Natural killer cell treated with Interleukin-12 subunit alpha and Interleukin-12 subunit beta and Interleukin-15 and Interleukin-18, amount 100 ng/mL, for 72 hours (primary cell): ENCODE results near the gene DPM3. TPM values are rescaled to one million over a fixed set of nuclear protein-coding genes. Genes with fewer than 3 reads are reported as not detected.

ENCODE experiments used
- ATAC-seq, 2 donors: fragments of 150-1000 bp; cut with Tn5 transposase in 1 of 2; sonication (Bioruptor Pico), chemical (Tn5 transposase) in 1 of 2; 2 replicates each; pipeline ENCODE4 v1.10.0; 2021
- DNase-seq: peaks from one replicate; pipeline ENCODE4 v3.0.0; 2022; ENCODE audit warnings: low spot score
- H3K27ac Mint-ChIP-seq, 2 donors: 1 replicate in 1 of 2; 2 replicates in 1 of 2; pipeline ENCODE4 v1.8.0; 2022; ENCODE audit warnings: mixed read lengths in 2 of 2, mild to moderate bottlenecking in 1 of 2, moderate library complexity in 1 of 2
- H3K27me3 Mint-ChIP-seq, 2 donors: 1 replicate in 1 of 2; 2 replicates in 1 of 2; pipeline ENCODE4 v1.8.0; 2022; ENCODE audit warnings: mixed read lengths in 2 of 2
- H3K36me3 Mint-ChIP-seq: one replicate; pipeline ENCODE4 v1.8.0; 2022; ENCODE audit warnings: mixed read lengths
- H3K4me1 Mint-ChIP-seq, 2 donors: 1 replicate in 1 of 2; 2 replicates in 1 of 2; pipeline ENCODE4 v1.8.0; 2022; ENCODE audit warnings: low read depth in 2 of 2, mixed read lengths in 2 of 2, mild to moderate bottlenecking in 1 of 2
- H3K4me3 Mint-ChIP-seq: one replicate; pipeline ENCODE4 v1.8.0; 2022; ENCODE audit warnings: mixed read lengths
- H3K9me3 Mint-ChIP-seq: 2 replicates; pipeline ENCODE4 v1.8.0; 2022; ENCODE audit warnings: mixed read lengths
- total RNA-seq, 2 donors: library from RNA; stranded (reverse); gene quantifications; one replicate each; pipeline ENCODE4 v1.2.3, GENCODE V29; 2022

The DPM3 gene
- total RNA-seq, 2 donors from 2014 or later = 26.0 to 31.1 TPM

DNA sequence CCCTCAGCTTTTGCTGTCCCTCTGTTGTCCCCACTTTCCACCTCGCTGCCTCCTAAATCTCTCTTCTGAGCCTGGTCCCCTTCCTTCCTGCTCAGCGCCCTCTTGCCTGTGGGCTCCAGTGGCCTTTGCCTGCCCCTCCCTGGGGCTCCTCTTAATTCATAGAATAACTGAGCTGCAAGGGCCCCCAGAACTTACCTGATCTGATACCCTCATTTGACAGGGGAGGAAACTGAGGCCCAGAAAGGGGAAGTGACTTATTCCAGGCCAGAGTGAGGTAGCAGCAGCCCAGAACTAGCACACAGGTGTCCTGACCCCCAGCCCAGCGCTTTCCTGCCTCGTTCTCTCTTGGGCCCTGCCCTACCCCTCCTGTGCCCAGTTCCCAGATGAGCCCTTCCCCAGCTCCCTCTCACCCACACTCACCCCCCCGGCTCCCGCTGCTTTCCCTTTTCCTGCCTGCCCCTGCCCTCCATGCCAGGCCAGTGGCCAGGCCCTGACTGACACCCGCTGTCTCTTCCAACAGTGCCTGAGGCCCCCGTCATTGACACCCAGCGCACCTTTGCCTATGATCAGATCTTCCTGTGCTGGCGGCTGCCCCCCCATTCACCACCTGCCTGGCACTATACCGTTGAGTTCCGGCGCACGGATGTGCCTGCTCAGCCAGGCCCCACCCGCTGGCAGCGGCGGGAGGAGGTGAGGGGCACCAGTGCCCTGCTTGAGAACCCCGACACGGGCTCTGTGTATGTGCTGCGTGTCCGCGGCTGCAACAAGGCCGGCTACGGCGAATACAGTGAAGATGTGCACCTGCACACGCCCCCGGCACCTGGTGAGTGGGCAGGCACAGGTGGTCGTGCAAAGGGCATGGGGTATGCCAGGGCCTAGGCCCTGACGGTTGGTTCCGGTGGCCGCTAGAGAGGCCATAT, 39.0 kb upstream of the DPM3 start:
- no peaks in the 10 kb centered on the region for H3K36me3 Mint-ChIP-seq
- no peaks in the 10 kb centered on the region for H3K27me3 Mint-ChIP-seq
- no peaks in the 10 kb centered on the region for H3K9me3 Mint-ChIP-seq
- H3K4me3 Mint-ChIP-seq = no peak overlapping the region
- ATAC-seq (no peak), DNase-seq (peak; percentile 34)
- H3K4me1 Mint-ChIP-seq = peaks cover 12 to 14% of the 10 kb centered on the region in 2 donors
- H3K27ac Mint-ChIP-seq = peak overlapping the region in 1 of 2 donors; percentile 7

DNA sequence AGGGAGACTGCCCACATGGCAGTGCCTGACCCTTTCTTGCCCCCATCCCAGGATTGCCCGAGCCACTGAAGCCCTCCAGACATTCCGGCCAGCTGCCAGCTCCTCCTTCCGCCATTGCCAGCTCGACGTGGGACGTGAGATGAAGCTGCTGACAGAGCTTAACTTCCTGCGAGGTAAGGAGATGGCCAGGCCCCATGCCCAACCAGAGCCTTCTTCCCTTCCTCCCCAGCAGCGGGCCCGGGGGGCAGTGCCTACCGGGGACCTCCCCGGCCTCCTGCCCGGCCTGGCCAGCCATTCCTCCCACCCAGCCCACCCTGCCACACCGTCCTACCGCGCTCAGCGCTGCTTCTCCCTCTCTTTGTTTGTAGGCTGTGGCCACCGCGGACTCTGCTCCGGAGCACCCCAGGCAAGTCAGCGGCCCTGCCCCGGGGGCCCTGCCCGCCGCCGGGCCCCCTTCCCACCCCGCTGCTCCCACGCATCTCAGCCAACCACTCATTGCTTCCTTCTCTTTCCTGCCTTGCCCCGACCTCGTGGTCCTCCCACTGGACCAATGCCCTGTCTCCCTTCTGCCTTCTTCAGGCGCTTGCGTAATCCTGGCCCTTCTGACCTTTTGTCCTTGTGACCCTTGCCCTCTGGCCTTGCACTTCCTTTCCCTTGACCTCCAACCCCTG, 38.2 kb upstream of the DPM3 start:
- H3K27ac Mint-ChIP-seq = no peak overlapping the region
- H3K9me3 Mint-ChIP-seq = no peaks in the 10 kb centered on the region
- ATAC-seq (no peak), DNase-seq (peak; percentile 47)
- no peaks in the 10 kb centered on the region for H3K36me3 Mint-ChIP-seq
- no peak overlapping the region for H3K4me3 Mint-ChIP-seq
- H3K27me3 Mint-ChIP-seq = no peaks in the 10 kb centered on the region
- peaks cover 17 to 20% of the 10 kb centered on the region in 2 donors for H3K4me1 Mint-ChIP-seq

GRCh38 chr1:155177918-155178281, 37.6 kb upstream of the DPM3 start:
- DNase-seq (no peak), ATAC-seq (no peak)
- H3K27me3 Mint-ChIP-seq = no peaks in the 10 kb centered on the region
- H3K4me3 Mint-ChIP-seq = no peak overlapping the region
- peaks cover 23 to 27% of the 10 kb centered on the region in 2 donors for H3K4me1 Mint-ChIP-seq
- no peaks in the 10 kb centered on the region for H3K36me3 Mint-ChIP-seq
- H3K9me3 Mint-ChIP-seq = no peaks in the 10 kb centered on the region
- no peak overlapping the region for H3K27ac Mint-ChIP-seq

GRCh38 chr1:155177192-155177917, 37.0 kb upstream of the DPM3 start:
- Mint-ChIP-seq H3K4me3 (no peak overlapping the region), H3K27me3 (no peaks in the 10 kb centered on the region), H3K27ac (no peak overlapping the region), H3K9me3 (no peaks in the 10 kb centered on the region), H3K36me3 (peaks cover 2% of the 10 kb centered on the region), H3K4me1 (peaks cover 26 to 30% of the 10 kb centered on the region in 2 donors)
- no peak for DNase-seq
- ATAC-seq = no peak

DNA sequence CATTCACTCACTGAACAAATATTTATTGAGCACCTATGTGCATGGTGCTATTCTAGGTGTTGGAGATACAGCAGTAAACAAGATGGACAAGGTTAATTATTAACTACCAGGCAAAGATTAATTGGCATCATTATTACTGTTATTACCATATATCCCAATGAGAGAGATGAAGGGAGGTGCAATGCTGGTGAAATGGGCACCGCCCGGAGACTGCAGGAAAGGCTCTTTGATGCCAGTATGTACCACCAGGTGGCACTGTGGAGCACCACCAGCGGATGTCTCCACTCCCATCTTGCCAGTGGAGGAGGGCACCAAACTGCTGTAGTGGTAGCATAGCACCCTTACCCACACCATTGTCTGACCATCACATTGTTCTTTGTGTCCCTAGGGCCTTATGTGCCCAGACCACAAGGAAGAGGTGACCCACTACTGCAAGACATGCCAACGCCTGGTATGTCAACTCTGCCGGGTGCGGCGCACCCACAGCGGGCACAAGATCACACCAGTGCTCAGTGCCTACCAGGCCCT, 36.3 kb upstream of the DPM3 start:
- Mint-ChIP-seq H3K4me1 (peaks cover 30 to 37% of the 10 kb centered on the region in 2 donors), H3K4me3 (peak overlapping the region; percentile 51), H3K27me3 (no peaks in the 10 kb centered on the region), H3K9me3 (no peaks in the 10 kb centered on the region), H3K27ac (peak overlapping the region; percentile 17 to 55), H3K36me3 (peaks cover 7% of the 10 kb centered on the region)
- ATAC-seq (peak; percentile 41 to 58), DNase-seq (peak; percentile 83)

GRCh38 chr1:155175927-155176371, 35.6 kb upstream of the DPM3 start:
- Mint-ChIP-seq H3K27me3 (no peaks in the 10 kb centered on the region), H3K4me3 (peak overlapping the region; percentile 51), H3K9me3 (no peaks in the 10 kb centered on the region), H3K27ac (peak overlapping the region; percentile 17 to 55), H3K4me1 (peaks cover 30 to 37% of the 10 kb centered on the region in 2 donors), H3K36me3 (peaks cover 7% of the 10 kb centered on the region)
- DNase-seq (no peak), ATAC-seq (no peak)

GRCh38 chr1:155175281-155175926, 35.1 kb upstream of the DPM3 start:
- peaks cover 7% of the 10 kb centered on the region for H3K36me3 Mint-ChIP-seq
- H3K9me3 Mint-ChIP-seq = no peaks in the 10 kb centered on the region
- no peak for DNase-seq
- peaks cover 31 to 37% of the 10 kb centered on the region in 2 donors for H3K4me1 Mint-ChIP-seq
- H3K27ac Mint-ChIP-seq = no peak overlapping the region
- peak overlapping the region; percentile 67 for H3K4me3 Mint-ChIP-seq
- ATAC-seq = no peak
- no peaks in the 10 kb centered on the region for H3K27me3 Mint-ChIP-seq

- Mint-ChIP-seq H3K4me1 (peaks cover 33 to 37% of the 10 kb centered on the region in 2 donors), H3K4me3 (peak overlapping the region; percentile 99), H3K27me3 (no peaks in the 10 kb centered on the region), H3K9me3 (no peaks in the 10 kb centered on the region), H3K27ac (peak overlapping the region; percentile 97 to 99), H3K36me3 (peaks cover 9% of the 10 kb centered on the region)
- DNase-seq (no peak), ATAC-seq (no peak)
Observed at GRCh38 chr1:155174324-155175280, 34.3 kb upstream of the DPM3 start.

- Mint-ChIP-seq H3K4me3 (peak within 1 kb of the TSS; percentile 99), H3K36me3 (peaks cover 15% of the 10 kb centered on the region), H3K27ac (peak within 1 kb of the TSS; percentile 97 to 99), H3K9me3 (no peaks in the 10 kb centered on the region), H3K4me1 (peaks cover 36 to 42% of the 10 kb centered on the region in 2 donors), H3K27me3 (no peaks in the 10 kb centered on the region)
- ATAC-seq (peak; percentile 51 to 59), DNase-seq (peak; percentile 72)
Observed at GRCh38 chr1:155173478-155174323, 33.4 kb upstream of the DPM3 start, which contains the start of gene TRIM46. Gene TRIM46, plus strand, starts transcription at chr1:155173849. Its CDS starts 118 bp downstream, at chr1:155173967.

- Mint-ChIP-seq H3K27me3 (no peaks in the 10 kb centered on the region), H3K4me3 (peak within 1 kb of the TSS; percentile 99), H3K4me1 (peaks cover 37 to 42% of the 10 kb centered on the region in 2 donors), H3K36me3 (peaks cover 15% of the 10 kb centered on the region), H3K9me3 (no peaks in the 10 kb centered on the region), H3K27ac (peak within 1 kb of the TSS; percentile 97 to 99)
- ATAC-seq (peak; percentile 88 to 89), DNase-seq (peak; percentile 96)
Observed at GRCh38 chr1:155172732-155173477, 32.6 kb upstream of the DPM3 start, which contains the start of gene KRTCAP2. Gene KRTCAP2, minus strand, starts transcription at chr1:155173304. Its CDS starts 80 bp downstream, at chr1:155173224.
